ENCODE results near the gene CCBE1.
"Not testable (repeated sequence)": the region's sequence is repeated elsewhere in the genome, so short reads cannot be mapped to it uniquely, and the experiment has no call there.

The CCBE1 gene

GRCh38 chr18:59660786-59661743 lies 36.2 kb downstream of the CCBE1 start:
- no peak for TF ChIP-seq ZNF274 (IDR thresholded peaks at IDR 0.05; ENCODE audit: low read depth, low read length)
- H3K4me3 ChIP-seq (ENCODE audit: low read length), result no peak overlapping the region

- H3K4me3 ChIP-seq (ENCODE audit: low read length), result no peak overlapping the region
- no peak for TF ChIP-seq ZNF274 (IDR thresholded peaks at IDR 0.05; ENCODE audit: low read depth, low read length)
Observed at GRCh38 chr18:59660366-59660765, 36.9 kb downstream of the CCBE1 start.

DNA sequence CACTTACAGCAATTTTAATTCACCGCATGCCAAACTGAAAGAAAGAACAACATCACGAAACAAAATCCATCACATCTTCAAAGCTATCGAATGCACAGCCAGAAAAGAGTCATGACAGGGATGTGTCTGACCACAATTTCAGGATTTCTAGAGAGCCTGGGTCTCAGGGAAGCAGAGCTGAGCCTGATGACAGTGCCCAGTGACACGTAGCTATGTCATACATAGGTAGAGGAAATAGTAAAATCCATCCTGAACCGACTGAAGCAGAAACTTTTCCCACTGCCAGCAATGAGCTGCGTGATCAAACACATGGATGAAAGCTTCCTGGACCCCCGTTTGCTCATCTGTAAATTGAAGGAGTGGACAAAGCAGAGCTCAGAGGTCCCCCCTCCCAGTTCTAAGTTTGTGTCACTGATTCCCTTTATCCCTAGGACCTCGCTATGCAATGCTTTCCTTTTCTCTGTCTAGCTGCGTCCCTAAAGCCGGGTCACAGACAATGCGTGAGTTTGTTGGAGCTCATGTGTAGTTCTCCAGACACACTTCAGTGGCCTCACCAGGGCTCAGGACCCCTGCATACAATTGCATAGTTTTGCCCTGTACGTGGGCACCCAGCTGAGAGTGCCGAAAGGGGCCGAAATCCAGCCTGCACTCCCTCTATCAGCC lies 37.6 kb downstream of the CCBE1 start:
- TF ChIP-seq ZNF274 (IDR thresholded peaks at IDR 0.05; ENCODE audit: low read depth, low read length), result no peak
- no peak overlapping the region for H3K4me3 ChIP-seq (ENCODE audit: low read length)

DNA sequence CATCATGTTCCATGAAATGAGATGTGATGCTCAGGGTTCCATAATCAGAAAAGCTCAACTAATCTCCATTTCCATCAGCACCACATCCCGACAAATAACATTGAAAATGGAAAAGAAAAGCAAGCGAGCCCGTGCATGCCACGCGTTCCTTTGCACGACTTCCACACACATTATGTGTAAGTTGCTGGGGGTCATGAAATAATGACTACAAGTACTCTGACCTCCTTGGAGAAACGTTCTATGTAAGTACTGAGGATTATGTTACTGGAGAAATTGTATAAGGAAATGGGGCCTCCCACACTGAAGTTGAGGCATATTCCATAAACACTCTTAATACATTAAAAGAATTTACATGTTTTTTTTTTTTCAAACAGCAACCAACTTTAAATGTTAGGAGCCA lies 38.3 kb downstream of the CCBE1 start:
- TF ChIP-seq ZNF274 (IDR thresholded peaks at IDR 0.05; ENCODE audit: low read depth, low read length), result no peak
- H3K4me3 ChIP-seq (ENCODE audit: low read length), result no peak overlapping the region

GRCh38 chr18:59657012-59657411 lies 40.2 kb downstream of the CCBE1 start:
- no peak for TF ChIP-seq ZNF274 (IDR thresholded peaks at IDR 0.05; ENCODE audit: low read depth, low read length)
- H3K4me3 ChIP-seq (ENCODE audit: low read length), result no peak overlapping the region

DNA sequence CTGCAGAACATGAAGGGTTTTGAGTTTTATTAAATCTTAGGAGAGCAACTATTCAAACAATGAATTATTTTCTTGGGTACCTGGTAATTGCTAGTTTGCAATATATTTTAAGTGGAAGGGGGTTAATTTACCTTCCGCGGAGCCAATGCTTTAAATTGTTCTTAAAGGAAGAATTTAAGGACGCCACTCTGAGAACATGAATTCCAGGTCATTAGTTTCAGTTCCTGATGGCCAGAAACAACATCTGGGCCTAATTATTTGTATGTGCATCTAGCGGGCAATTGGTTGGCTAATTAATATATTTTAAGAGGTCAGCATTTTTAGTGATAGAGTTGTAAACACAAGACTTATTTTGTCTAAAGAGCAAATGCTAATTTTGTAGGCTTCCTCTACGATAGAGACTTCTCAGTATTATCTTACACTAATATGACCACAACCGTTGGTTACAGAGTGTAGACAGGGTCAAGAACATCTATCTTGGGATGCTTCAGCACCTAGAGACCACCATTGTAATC lies 40.8 kb downstream of the CCBE1 start:
- TF ChIP-seq ZNF274 (IDR thresholded peaks at IDR 0.05; ENCODE audit: low read depth, low read length), result no peak
- no peak overlapping the region for H3K4me3 ChIP-seq (ENCODE audit: low read length)

DNA sequence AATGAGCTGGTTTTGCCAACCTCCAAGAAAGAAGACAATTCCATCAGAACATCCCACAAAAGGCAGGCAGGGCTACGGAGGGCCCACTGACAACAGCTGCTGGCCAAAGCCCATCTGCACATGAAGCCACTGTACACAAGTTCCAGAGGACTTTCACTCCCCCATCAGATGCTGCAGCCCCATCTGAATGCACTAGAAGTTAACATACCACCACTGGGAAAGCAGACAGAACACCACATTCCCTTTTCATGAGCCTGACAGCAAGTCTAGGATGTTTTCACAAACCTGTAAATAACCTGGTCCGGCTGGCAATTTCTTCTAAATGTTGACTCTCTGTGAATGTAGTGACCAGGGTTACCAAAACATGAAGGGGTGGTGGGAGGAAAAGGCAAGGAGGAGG lies 41.5 kb downstream of the CCBE1 start:
- no peak for TF ChIP-seq ZNF274 (IDR thresholded peaks at IDR 0.05; ENCODE audit: low read depth, low read length)
- no peak overlapping the region for H3K4me3 ChIP-seq (ENCODE audit: low read length)

DNA sequence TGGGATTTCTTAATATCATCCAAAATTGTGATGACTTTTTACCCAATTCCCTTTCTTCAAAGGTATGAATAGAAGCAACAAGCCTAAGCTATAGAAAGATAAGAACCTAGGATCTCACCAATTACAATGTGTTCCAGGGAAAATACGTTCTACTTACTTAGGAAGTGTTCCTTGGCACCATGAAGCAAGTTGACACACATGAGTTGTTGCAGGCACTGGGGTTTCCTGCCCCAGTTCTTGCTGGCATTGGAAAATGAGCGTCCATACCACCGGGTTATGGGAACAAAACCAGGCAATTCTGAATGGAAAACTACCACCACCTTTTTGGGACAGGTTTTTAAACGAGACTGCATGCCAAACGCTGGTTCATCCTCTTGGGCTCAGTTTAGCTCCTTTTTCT lies 46.2 kb downstream of the CCBE1 start:
- H3K4me3 ChIP-seq (ENCODE audit: low read length), result no peak overlapping the region
- TF ChIP-seq ZNF274 (IDR thresholded peaks at IDR 0.05; ENCODE audit: low read depth, low read length), result no peak

DNA sequence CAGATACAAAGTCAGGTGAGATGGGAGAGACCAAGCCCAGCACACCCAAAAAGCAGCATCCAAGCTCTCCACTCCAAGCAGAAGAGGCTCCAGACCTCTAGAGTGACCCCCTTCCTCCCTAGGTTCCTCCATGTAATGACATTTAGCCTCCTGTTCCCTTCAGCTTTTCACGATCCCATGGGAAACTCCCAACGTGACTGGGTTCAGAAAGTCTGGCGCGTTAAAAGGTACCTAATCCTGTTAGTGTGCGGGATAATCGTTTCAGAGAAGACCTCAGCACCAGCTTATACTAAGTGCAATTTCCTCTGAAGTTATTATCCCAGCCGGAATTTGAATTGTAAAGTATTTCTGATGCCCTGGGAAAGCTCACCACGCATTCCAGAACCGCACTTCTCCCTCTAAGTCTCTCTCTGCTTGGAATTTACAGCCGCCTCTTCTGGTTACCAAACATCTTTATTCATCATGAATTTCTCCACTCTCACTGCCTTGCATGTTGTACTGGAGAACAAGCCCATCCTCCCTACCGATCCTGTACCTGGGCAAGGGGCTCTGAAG lies 46.9 kb downstream of the CCBE1 start:
- no peak overlapping the region for H3K4me3 ChIP-seq (ENCODE audit: low read length)
- TF ChIP-seq ZNF274 (IDR thresholded peaks at IDR 0.05; ENCODE audit: low read depth, low read length), result no peak

DNA sequence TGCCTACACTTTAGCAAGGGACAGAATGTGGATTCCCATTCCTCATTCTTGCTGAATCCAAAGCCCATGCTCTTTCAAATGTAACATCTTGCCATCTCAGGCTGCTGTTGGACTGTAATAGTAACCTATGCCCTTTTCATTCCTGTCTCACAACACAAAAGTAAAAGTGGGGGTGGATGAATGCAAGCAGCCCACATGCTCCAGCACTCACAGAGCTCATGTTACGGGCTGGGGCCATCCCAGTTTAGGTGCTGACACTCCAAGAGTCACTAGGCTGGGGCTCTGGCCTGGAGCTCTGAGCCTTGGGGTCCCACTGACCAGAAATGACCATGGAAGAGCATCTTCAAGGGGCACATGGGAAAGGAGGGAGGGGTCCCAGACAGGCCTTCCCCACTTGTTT lies 47.6 kb downstream of the CCBE1 start:
- H3K4me3 ChIP-seq (ENCODE audit: low read length), result no peak overlapping the region
- TF ChIP-seq ZNF274 (IDR thresholded peaks at IDR 0.05; ENCODE audit: low read depth, low read length), result no peak

DNA sequence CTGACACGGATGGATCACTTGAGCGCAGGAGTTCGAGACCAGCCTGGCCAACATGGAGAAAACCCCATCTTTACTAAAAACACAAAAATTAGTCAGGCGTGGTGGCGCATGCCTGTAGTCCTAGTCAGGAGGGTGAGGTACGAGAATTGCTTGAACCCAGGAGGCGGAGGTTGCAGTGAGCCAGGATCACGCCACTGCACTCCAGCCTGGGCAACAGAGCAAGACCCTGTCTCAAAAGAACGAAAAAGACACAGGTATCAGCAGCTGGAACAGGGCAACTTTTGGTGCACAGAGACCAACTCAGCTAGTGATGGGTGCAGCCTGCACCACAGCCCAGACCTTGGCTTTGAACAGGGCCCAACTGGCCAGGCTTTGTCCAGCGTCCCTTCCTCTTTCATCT lies 48.8 kb downstream of the CCBE1 start:
- H3K4me3 ChIP-seq (ENCODE audit: low read length), result not testable (repeated sequence)

DNA sequence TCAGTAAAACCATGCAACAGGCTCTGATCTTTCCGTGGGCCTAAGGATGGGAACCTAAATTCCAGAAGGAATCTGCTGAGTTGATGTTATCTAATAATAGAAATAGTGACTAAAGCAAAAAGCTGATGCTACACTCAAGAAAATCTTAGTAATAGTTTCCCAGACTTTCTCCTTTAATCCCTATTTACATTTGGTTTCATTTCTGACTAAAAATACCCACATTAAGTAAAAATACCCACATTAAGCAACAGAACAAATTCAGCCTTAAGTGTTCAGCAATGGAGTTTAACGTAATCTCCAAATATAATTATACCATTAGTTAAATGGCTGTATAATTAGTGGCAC lies 50.3 kb downstream of the CCBE1 start:
- no peak overlapping the region for H3K4me3 ChIP-seq (ENCODE audit: low read length)
- TF ChIP-seq ZNF274 (IDR thresholded peaks at IDR 0.05; ENCODE audit: low read depth, low read length), result no peak

DNA sequence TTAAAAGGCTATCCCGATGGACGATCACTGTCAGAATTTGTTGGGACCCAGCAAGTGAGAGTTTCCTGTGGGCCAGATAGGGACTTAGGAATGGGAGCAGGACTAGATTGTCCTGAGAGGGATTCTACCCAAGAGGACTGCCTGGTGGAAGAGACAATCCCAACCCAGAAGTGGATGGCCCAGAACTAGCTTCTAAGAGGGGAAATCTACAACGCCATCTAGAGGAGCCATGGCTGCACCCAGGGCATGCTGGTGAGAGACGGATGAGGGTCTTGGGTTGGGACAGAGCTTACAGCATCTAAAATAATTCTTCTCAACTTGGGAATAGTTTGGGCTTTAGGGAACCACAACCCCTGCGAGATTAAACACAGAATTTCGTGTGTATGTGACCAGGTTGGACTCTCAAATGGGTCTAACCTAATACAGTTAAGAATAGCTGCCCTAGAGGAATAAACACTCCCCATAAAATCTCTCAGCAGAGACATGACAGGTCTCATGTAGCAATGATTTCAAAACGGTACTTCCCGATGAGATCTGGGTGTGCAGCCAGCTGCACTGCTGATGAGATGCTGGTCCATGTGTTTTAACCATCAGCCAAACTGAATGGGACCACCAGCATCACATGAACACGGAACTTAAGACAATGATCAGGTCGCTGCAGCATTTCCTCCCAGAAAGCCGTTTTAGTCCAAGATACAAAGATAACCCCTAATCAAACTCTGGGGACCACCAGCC lies 50.8 kb downstream of the CCBE1 start:
- TF ChIP-seq ZNF274 (IDR thresholded peaks at IDR 0.05; ENCODE audit: low read depth, low read length), result no peak
- no peak overlapping the region for H3K4me3 ChIP-seq (ENCODE audit: low read length)

DNA sequence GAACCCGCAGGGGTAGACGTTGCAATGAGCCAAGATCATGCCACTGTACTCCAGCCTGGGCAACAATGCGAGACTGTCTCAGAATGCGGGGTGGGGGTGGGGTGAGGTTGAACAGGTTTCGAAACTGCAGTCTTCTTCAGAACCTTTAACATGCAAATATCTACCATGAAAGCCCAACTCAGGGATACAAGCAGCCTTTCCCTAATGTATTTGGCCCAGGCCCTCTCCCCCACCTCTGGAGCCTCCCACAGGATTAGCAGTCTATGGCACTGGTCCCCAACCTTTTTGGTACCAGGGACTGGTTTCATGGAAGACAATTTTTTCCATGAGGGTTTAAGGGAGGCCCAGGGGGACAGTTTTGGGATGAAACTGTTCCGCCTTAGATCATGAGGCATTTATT lies 53.5 kb downstream of the CCBE1 start:
- no peak overlapping the region for H3K4me3 ChIP-seq (ENCODE audit: low read length)
- TF ChIP-seq ZNF274 (IDR thresholded peaks at IDR 0.05; ENCODE audit: low read depth, low read length), result no peak

Data from GM08714 (cell line).